CD4-positive, alpha-beta T cell (primary cell): Measurements from ENCODE around the gene MYO1E. TPM values are rescaled to one million over a fixed set of nuclear protein-coding genes. Genes with fewer than 3 reads are reported as not detected.

Experiments
- ATAC-seq: fragments of 200-7000 bp; cut with Tn5 transposase; one replicate; pipeline ENCODE4 v1.10.0; 2022; ENCODE audit warnings: mild to moderate bottlenecking; ENCODE audit not compliant: poor library complexity
- CTCF ChIA-PET: fragments of 350-600 bp; sonication (Branson Sonifier 250); formaldehyde crosslinking; loops from one replicate; lab custom pipeline; 2021; ENCODE audit warnings: antibody characterized with exemption, inconsistent platforms; lab: Charles Lee
- POLR2A ChIA-PET: fragments of 350-600 bp; sonication (Branson Sonifier 250); formaldehyde crosslinking; loops from one replicate; lab custom pipeline; 2021; ENCODE audit warnings: antibody characterized with exemption, inconsistent platforms; lab: Charles Lee
- DNase-seq, 14 experiments: peaks; one replicate each; pipeline ENCODE4 v3.0.0-alpha.2; 2013 to 2020; ENCODE audit warnings: mixed read lengths in 2 of 14
- H3K27ac ChIP-seq, 2 donors: one replicate each; pipeline versions ENCODE4 v1.5.1 to v1.7.0; 2013; ENCODE audit warnings: low read length in 2 of 2, low read depth in 1 of 2, mild to moderate bottlenecking in 1 of 2
- H3K27me3 ChIP-seq, 2 experiments: 1 replicate in 1 of 2; 2 replicates in 1 of 2; pipeline versions ENCODE4 v1.6.1 to v1.7.0; 2013; ENCODE audit warnings: low read length in 2 of 2, control low read depth in 1 of 2, mild to moderate bottlenecking in 1 of 2, moderate library complexity in 1 of 2; ENCODE audit not compliant: insufficient read depth in 2 of 2, control insufficient read depth in 1 of 2
- H3K36me3 ChIP-seq: one replicate; pipeline ENCODE4 v1.6.1; 2013; ENCODE audit warnings: low read length, control low read depth; ENCODE audit not compliant: insufficient read depth
- H3K4me1 ChIP-seq: one replicate; pipeline ENCODE4 v1.6.1; 2013; ENCODE audit warnings: low read length, control low read depth; ENCODE audit not compliant: insufficient read depth
- H3K4me3 ChIP-seq: one replicate; pipeline ENCODE4 v1.5.1; 2013; ENCODE audit warnings: mild to moderate bottlenecking, low read length, moderate library complexity
- H3K9me3 ChIP-seq, 2 experiments: 1 replicate in 1 of 2; 2 replicates in 1 of 2; pipeline versions ENCODE4 v1.6.1 to v1.7.0; 2013; ENCODE audit warnings: low read length in 2 of 2, mild to moderate bottlenecking in 2 of 2, control low read depth in 1 of 2, moderate library complexity in 1 of 2; ENCODE audit not compliant: control insufficient read depth in 1 of 2, insufficient read depth in 1 of 2
- H3K27ac Mint-ChIP-seq: one replicate; pipeline ENCODE4 v1.8.0; 2020; ENCODE audit warnings: mixed read lengths
- H3K27me3 Mint-ChIP-seq: one replicate; pipeline ENCODE4 v1.8.0; 2021; ENCODE audit warnings: mixed read lengths
- H3K36me3 Mint-ChIP-seq: one replicate; pipeline ENCODE4 v1.8.0; 2021; ENCODE audit warnings: low read depth, mixed read lengths
- H3K4me1 Mint-ChIP-seq: one replicate; pipeline ENCODE4 v1.8.0; 2021; ENCODE audit warnings: low read depth, mixed read lengths
- H3K4me3 Mint-ChIP-seq: one replicate; pipeline ENCODE4 v1.8.0; 2020; ENCODE audit warnings: mild to moderate bottlenecking, mixed read lengths
- H3K9me3 Mint-ChIP-seq: one replicate; pipeline ENCODE4 v1.8.0; 2020; ENCODE audit warnings: mixed read lengths
- intact Hi-C, 2 experiments: fragments of 100-400 bp; cut with DNase I in 1 of 2; cut with micrococcal nuclease in 1 of 2; formaldehyde crosslinking; loops; one replicate each; pipeline versions ENCODE4 v1.15.1 to v1.9.0; 2023 to 2025; cut with DNase I, micrococcal nuclease
- total RNA-seq, 174 experiments: library from RNA in 2 of 174; stranded (reverse) in 2 of 174; gene quantifications; one replicate each; pipeline ENCODE4 v1.2.3 and lab custom pipeline; 2021 to 2026
- TF ChIP-seq, protein P1 (sequence below): fragments of 200-600 bp; IDR thresholded peaks from one replicate; pipeline ENCODE4 v1.8.0; 2022; ENCODE audit warnings: antibody characterized with exemption, mild to moderate bottlenecking

MYO1E gene
- total RNA-seq, 2 experiments from 2014 or later: 0.59 to 0.63 TPM

DNA sequence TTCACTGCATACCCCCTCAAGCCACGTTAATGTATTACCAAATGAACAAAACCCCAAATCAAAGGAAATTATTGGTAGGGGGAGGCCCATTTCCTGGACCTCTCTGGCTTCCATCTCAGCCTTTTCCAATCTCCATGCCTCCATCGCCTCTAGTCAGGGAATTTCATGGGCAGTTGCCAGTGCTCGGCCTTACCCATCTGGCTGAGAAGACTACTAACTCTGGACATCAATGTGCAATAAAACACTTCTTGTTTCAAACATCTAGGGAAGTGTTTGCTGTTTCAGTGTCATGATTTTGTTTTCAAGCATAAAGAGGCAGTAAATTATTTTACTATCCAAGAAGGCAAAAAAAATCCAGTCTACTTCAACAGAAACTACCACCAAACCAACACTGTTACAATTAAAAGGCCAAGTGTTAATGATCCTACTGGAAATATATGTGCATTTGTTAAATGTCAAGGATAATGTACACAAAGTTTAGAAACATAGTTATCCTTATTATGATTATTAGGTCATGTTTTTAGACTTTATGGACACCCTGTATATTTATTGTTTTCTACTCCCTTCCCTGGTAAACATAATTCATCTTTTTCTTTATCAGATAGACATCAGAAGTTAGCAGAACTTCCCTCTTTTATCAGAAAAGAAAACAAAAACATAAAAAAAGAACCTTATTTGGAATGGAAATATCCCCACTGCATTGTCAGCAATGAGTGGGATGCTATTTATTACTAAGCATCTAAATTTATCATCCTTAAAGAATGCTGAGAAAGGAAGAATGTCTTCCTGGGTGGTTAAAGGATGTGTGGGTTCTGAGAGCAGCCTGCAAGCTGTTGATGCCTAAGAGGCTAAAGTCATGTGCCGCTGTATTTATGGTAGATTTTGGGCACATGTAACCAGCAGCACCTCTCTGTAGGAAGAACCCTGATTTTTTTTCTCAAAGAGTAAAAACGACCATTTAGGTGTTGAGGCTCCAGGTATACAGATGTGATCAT lies 150.9 kb downstream of the MYO1E start:
- Histone ChIP-seq H3K9me3 (peaks cover 0 to 1% of the 10 kb centered on the region in 2 experiments), H3K4me1 (no peaks in the 10 kb centered on the region), H3K27ac (no peak overlapping the region), H3K36me3 (no peaks in the 10 kb centered on the region), H3K4me3 (no peak overlapping the region), H3K27me3 (peaks cover 0 to 3% of the 10 kb centered on the region in 2 experiments)
- CTCF ChIA-PET: no interaction called here
- POLR2A ChIA-PET: no interaction called here
- TF ChIP-seq, protein P1, sequence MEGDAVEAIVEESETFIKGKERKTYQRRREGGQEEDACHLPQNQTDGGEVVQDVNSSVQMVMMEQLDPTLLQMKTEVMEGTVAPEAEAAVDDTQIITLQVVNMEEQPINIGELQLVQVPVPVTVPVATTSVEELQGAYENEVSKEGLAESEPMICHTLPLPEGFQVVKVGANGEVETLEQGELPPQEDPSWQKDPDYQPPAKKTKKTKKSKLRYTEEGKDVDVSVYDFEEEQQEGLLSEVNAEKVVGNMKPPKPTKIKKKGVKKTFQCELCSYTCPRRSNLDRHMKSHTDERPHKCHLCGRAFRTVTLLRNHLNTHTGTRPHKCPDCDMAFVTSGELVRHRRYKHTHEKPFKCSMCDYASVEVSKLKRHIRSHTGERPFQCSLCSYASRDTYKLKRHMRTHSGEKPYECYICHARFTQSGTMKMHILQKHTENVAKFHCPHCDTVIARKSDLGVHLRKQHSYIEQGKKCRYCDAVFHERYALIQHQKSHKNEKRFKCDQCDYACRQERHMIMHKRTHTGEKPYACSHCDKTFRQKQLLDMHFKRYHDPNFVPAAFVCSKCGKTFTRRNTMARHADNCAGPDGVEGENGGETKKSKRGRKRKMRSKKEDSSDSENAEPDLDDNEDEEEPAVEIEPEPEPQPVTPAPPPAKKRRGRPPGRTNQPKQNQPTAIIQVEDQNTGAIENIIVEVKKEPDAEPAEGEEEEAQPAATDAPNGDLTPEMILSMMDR: no peak
- ATAC-seq (no peak), DNase-seq (no peak)
- Mint-ChIP-seq H3K27ac (no peak overlapping the region), H3K4me1 (no peaks in the 10 kb centered on the region), H3K27me3 (peaks cover 11% of the 10 kb centered on the region), H3K9me3 (no peaks in the 10 kb centered on the region), H3K4me3 (no peak overlapping the region), H3K36me3 (no peaks in the 10 kb centered on the region)
- intact Hi-C loops: no loop called here

DNA sequence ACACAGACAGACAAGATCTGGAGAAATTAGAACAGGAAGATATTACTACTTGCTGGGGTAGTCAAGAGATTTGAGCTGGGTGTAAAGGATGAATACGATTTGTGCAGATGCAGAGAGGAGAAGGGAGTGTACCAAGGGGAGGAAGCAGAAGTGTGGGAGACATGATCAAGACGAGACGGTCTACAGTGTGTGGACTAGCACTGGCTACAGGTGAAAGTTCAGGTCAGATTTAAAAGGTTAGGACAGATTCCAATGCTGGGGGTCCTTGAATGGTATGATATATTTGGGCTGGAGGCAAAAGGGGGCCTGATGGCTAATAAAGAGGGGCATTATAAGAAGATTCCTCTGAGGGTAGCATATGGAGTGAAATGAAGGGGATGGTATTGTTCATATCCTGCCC lies 154.0 kb downstream of the MYO1E start:
- no peaks in the 10 kb centered on the region for H3K36me3 ChIP-seq

DNA sequence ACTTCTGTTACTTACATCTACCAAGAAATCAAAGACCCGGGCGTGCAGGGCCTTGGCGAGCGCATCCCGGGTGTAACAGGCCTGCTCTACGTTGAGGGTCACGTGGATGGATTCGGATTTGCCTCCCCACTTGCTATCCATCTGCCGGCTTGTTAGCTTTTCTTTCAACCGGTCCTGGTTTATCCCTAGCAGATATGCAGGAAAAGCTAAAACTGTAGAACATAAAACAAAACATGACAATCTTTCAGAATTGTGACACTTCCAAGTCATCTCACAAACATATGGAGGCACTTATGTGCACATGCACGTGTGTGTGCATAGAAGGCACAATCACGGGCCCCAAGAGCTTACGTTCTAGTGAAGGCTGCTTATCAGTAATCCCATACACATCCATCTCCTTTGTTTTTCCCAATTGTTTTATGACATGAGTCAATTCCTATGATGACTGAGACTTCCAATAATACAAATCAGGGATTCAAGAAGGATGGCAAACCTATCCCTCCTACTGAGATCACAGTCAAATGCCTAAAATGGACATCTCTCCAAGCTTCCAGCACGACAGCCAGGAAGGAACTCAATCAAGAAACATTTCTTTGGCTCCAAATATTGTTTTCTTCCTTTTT lies 154.7 kb downstream of the MYO1E start:
- no peak for ATAC-seq
- no peaks in the 10 kb centered on the region for H3K36me3 ChIP-seq
- H3K27ac Mint-ChIP-seq: no peak overlapping the region
- CTCF ChIA-PET: no interaction called here
- H3K27me3 ChIP-seq: no peaks in the 10 kb centered on the region
- peaks cover 10% of the 10 kb centered on the region for H3K27me3 Mint-ChIP-seq
- no peak overlapping the region for H3K27ac ChIP-seq
- H3K4me1 Mint-ChIP-seq: no peaks in the 10 kb centered on the region
- no peak for DNase-seq
- H3K9me3 Mint-ChIP-seq: no peaks in the 10 kb centered on the region
- TF ChIP-seq, protein P1: no peak
- H3K4me3 Mint-ChIP-seq: no peak overlapping the region
- no peaks in the 10 kb centered on the region for H3K4me1 ChIP-seq
- H3K36me3 Mint-ChIP-seq: no peaks in the 10 kb centered on the region
- intact Hi-C loops: no loop called here
- no peaks in the 10 kb centered on the region for H3K9me3 ChIP-seq
- no peak overlapping the region for H3K4me3 ChIP-seq
- POLR2A ChIA-PET: no interaction called here

More for the DNA sequence above, 154.0 kb downstream of the MYO1E start:
- intact Hi-C loops: no loop called here
- Mint-ChIP-seq H3K36me3 (no peaks in the 10 kb centered on the region), H3K4me1 (no peaks in the 10 kb centered on the region), H3K27me3 (peaks cover 14% of the 10 kb centered on the region), H3K4me3 (no peak overlapping the region), H3K9me3 (no peaks in the 10 kb centered on the region), H3K27ac (no peak overlapping the region)
- Histone ChIP-seq H3K27ac (no peak overlapping the region), H3K27me3 (no peaks in the 10 kb centered on the region), H3K4me3 (no peak overlapping the region), H3K9me3 (no peaks in the 10 kb centered on the region), H3K4me1 (no peaks in the 10 kb centered on the region)
- no peak for ATAC-seq
- ChIA-PET CTCF (no interaction called here), POLR2A (no interaction called here)
- TF ChIP-seq, protein P1: no peak
- no peak for DNase-seq
